HG03457 (cell line): ENCODE data around the gene NAA15.
"Not testable (repeated sequence)": the region's sequence is repeated elsewhere in the genome, so short reads cannot be mapped to it uniquely, and the experiment has no call there.

Experiments used
- ATAC-seq: cut with Tn5 transposase; IDR thresholded peaks from one replicate; pipeline ENCODE4 v1.9.1; 2021; ENCODE audit warnings: moderate number of reproducible peaks; ENCODE audit not compliant: unreplicated experiment

The NAA15 gene

GRCh38 chr4:139295942-139296299 is 5.4 kb upstream of the NAA15 start:
- ATAC-seq: no peak

GRCh38 chr4:139297001-139297410 is 4.3 kb upstream of the NAA15 start:
- ATAC-seq: no peak

GRCh38 chr4:139299536-139299935 is 1.8 kb upstream of the NAA15 start:
- no peak for ATAC-seq

GRCh38 chr4:139300431-139301112 is 733 bp upstream of the NAA15 start:
- peak; percentile 1 for ATAC-seq

- peak; percentile 39 for ATAC-seq
Measured at GRCh38 chr4:139301821-139302611, 711 bp downstream of the NAA15 start, which contains the start of gene NDUFC1. Gene NDUFC1, minus strand, starts transcription at chr4:139302477. Its CDS starts 6,679 bp downstream, at chr4:139295798.

- ATAC-seq: no peak
Measured at GRCh38 chr4:139304920-139305319, 3.6 kb downstream of the NAA15 start.

GRCh38 chr4:139311909-139312308 is 10.6 kb downstream of the NAA15 start:
- ATAC-seq: no peak

GRCh38 chr4:139312552-139313332 is 11.4 kb downstream of the NAA15 start:
- no peak for ATAC-seq

GRCh38 chr4:139313414-139313813 is 12.1 kb downstream of the NAA15 start:
- not testable (repeated sequence) for ATAC-seq

GRCh38 chr4:139314047-139314800 is 12.9 kb downstream of the NAA15 start:
- ATAC-seq: no peak

- ATAC-seq: peak; percentile 48
Measured at GRCh38 chr4:139315221-139315675, 13.9 kb downstream of the NAA15 start.

- no peak for ATAC-seq
Measured at GRCh38 chr4:139316733-139317132, 15.4 kb downstream of the NAA15 start.

- ATAC-seq: no peak
Measured at GRCh38 chr4:139317635-139318034, 16.3 kb downstream of the NAA15 start.

GRCh38 chr4:139319571-139319970 is 18.3 kb downstream of the NAA15 start:
- ATAC-seq: no peak

GRCh38 chr4:139322070-139322469 is 20.8 kb downstream of the NAA15 start:
- ATAC-seq: not testable (repeated sequence)

GRCh38 chr4:139322541-139322940 is 21.2 kb downstream of the NAA15 start:
- not testable (repeated sequence) for ATAC-seq

- ATAC-seq: no peak
Measured at GRCh38 chr4:139324620-139325019, 23.3 kb downstream of the NAA15 start.

GRCh38 chr4:139329665-139330200 is 28.4 kb downstream of the NAA15 start:
- no peak for ATAC-seq

- no peak for ATAC-seq
Measured at GRCh38 chr4:139330283-139330682, 29.0 kb downstream of the NAA15 start.

- no peak for ATAC-seq
Measured at GRCh38 chr4:139331185-139331584, 29.9 kb downstream of the NAA15 start.
